PC-3 (cell line): ENCODE measurements around the gene CTSE. TPM values are rescaled to one million over a fixed set of nuclear protein-coding genes. Genes with fewer than 3 reads are reported as not detected.
"Not testable (repeated sequence)": the region's sequence is repeated elsewhere in the genome, so short reads cannot be mapped to it uniquely, and the experiment has no call there.

Experiments used
- ATAC-seq: fragments of 200-7000 bp; cut with Tn5 transposase; 2 replicates; pipeline ENCODE4 v1.9.1; 2020; ENCODE audit warnings: mild to moderate bottlenecking, moderate library complexity
- BruUV-seq: library from RNA; stranded (reverse); fragments of 400-500 nt; replicated peaks from 2 replicates; lab custom pipeline; 2021; lab: Mats Ljungman, UMichigan
- CTCF ChIA-PET: fragments of 300-600 bp; sonication (Branson Sonifier 250); formaldehyde crosslinking; loops from one replicate; lab custom pipeline; 2022; ENCODE audit warnings: antibody characterized with exemption; lab: Charles Lee
- POLR2A ChIA-PET: fragments of 300-600 bp; sonication (Branson Sonifier 250); formaldehyde crosslinking; loops from one replicate; lab custom pipeline; 2022; ENCODE audit warnings: antibody characterized with exemption; ENCODE audit not compliant: unreplicated experiment; lab: Charles Lee
- DNase-seq: peaks from one replicate; pipeline ENCODE4 v3.0.0-alpha.2; 2015
- H2AFZ ChIP-seq: fragments of 300-600 bp; sonication (generic); 2 replicates; pipeline ENCODE4 v1.6.0; 2016; ENCODE audit warnings: antibody characterized with exemption, low read length
- H3F3A ChIP-seq: fragments of 300-600 bp; sonication (generic); one replicate; pipeline ENCODE4 v1.6.0; 2017; ENCODE audit warnings: antibody characterized with exemption, low read length, control low read depth, mild to moderate bottlenecking; ENCODE audit not compliant: unreplicated experiment
- H3K27ac ChIP-seq: fragments of 300-600 bp; sonication (generic); 2 replicates; pipeline ENCODE4 v1.5.1; 2016; ENCODE audit warnings: mild to moderate bottlenecking, low read length
- H3K27me3 ChIP-seq: fragments of 300-600 bp; sonication (generic); 2 replicates; pipeline ENCODE4 v1.6.1; 2016; ENCODE audit warnings: low read length, mixed read lengths
- H3K36me3 ChIP-seq: fragments of 300-600 bp; sonication (generic); 2 replicates; pipeline ENCODE4 v1.6.1; 2016; ENCODE audit warnings: low read depth, mixed run types, low read length, mixed read lengths
- H3K4me1 ChIP-seq: fragments of 300-600 bp; sonication (generic); 2 replicates; pipeline ENCODE4 v1.5.1; 2016; ENCODE audit warnings: low read length; ENCODE audit not compliant: insufficient read depth
- H3K4me2 ChIP-seq: fragments of 300-600 bp; sonication (generic); 2 replicates; pipeline ENCODE4 v1.6.0; 2016; ENCODE audit warnings: low read length
- H3K4me3 ChIP-seq: fragments of 300-600 bp; sonication (generic); 2 replicates; pipeline ENCODE4 v1.5.1; 2016; ENCODE audit warnings: mild to moderate bottlenecking, low read length, mixed read lengths
- H3K79me2 ChIP-seq: fragments of 300-600 bp; sonication (generic); 2 replicates; pipeline ENCODE4 v1.6.1; 2017; ENCODE audit warnings: low read length, mixed read lengths
- H3K9ac ChIP-seq: fragments of 300-600 bp; sonication (generic); 2 replicates; pipeline ENCODE4 v1.6.0; 2016; ENCODE audit warnings: mild to moderate bottlenecking, low read length
- H3K9me2 ChIP-seq: fragments of 300-600 bp; sonication (generic); replicated peaks from 2 replicates; pipeline ENCODE4 v1.6.1; 2016; ENCODE audit warnings: mixed run types, low read length, mixed read lengths
- H3K9me3 ChIP-seq: fragments of 300-600 bp; sonication (generic); 2 replicates; pipeline ENCODE4 v1.6.1; 2016; ENCODE audit warnings: low read length, mixed read lengths
- H4K20me1 ChIP-seq: fragments of 300-600 bp; sonication (generic); 2 replicates; pipeline ENCODE4 v1.6.1; 2016; ENCODE audit warnings: low read length, mixed read lengths
- EZH2 ChIP-seq: fragments of 300-600 bp; sonication (generic); IDR thresholded peaks from one replicate; pipeline ENCODE4 v1.6.1; 2017; ENCODE audit warnings: antibody characterized with exemption, mild to moderate bottlenecking, low read length; ENCODE audit not compliant: unreplicated experiment
- EZH2phosphoT487 ChIP-seq: fragments of 300-600 bp; sonication (generic); IDR thresholded peaks from 2 replicates; pipeline ENCODE4 v1.6.1; 2018; ENCODE audit warnings: mild to moderate bottlenecking, antibody characterized with exemption, low read length, borderline replicate concordance
- intact Hi-C: fragments of 100-400 bp; cut with micrococcal nuclease; formaldehyde crosslinking; loops from 2 replicates; pipeline ENCODE4 v1.9.0; 2023
- total RNA-seq: library from RNA; depleted of rRNA; stranded (reverse); fragments of >200 nt; gene quantifications from 2 replicates; pipeline ENCODE4 v1.2.3, GENCODE V29; 2014
- TF ChIP-seq, protein P1 (sequence below): fragments of 300-600 bp; sonication (generic); conservative IDR thresholded peaks from 2 replicates; pipeline ENCODE4 v1.5.1; 2017; ENCODE audit warnings: antibody characterized with exemption, low read depth, mild to moderate bottlenecking, low read length

The CTSE gene
- total RNA-seq, 1 experiment from 2014 or later = 0.51 TPM

DNA sequence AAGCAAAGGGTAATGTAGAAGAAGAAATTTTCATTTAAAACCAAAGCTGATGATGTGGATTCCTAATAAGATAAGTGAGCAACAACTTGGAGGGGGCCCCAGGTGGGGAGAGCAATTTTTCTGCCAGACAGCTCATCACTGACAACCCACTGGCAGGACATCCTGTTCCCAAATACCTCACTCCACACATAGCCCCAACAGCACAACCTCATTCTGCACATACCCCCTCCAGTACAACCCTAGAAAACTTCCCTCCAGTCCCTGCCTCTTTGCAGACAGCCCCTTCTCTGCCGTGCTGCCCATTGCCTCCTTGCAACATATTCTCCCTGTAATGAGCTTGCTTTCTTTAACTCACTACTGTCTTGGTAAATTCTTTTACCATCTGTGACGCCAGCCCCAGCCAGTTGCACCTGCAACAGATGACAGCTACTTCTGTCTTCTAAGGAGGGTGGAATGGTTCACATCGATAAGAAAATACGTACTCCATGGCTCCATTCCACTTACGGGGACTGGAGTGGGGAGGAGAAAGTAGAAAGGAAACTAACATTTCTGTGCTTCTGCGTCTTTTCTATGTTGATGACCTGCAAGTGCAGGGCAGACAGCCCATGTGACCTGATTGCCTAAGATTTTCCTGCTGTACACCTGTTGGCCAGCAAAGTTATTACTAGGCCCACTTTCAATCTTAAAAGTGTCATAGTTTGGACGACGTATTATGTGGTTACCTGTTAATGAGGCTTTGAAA, 44.0 kb upstream of the CTSE start:
- TF ChIP-seq, protein P1, sequence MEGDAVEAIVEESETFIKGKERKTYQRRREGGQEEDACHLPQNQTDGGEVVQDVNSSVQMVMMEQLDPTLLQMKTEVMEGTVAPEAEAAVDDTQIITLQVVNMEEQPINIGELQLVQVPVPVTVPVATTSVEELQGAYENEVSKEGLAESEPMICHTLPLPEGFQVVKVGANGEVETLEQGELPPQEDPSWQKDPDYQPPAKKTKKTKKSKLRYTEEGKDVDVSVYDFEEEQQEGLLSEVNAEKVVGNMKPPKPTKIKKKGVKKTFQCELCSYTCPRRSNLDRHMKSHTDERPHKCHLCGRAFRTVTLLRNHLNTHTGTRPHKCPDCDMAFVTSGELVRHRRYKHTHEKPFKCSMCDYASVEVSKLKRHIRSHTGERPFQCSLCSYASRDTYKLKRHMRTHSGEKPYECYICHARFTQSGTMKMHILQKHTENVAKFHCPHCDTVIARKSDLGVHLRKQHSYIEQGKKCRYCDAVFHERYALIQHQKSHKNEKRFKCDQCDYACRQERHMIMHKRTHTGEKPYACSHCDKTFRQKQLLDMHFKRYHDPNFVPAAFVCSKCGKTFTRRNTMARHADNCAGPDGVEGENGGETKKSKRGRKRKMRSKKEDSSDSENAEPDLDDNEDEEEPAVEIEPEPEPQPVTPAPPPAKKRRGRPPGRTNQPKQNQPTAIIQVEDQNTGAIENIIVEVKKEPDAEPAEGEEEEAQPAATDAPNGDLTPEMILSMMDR = no peak
- no peak for TF ChIP-seq EZH2phosphoT487
- no peak for TF ChIP-seq EZH2
- Histone ChIP-seq H4K20me1 (no peaks in the 10 kb centered on the region), H3K4me1 (no peaks in the 10 kb centered on the region), H2AFZ (no peak overlapping the region), H3K4me2 (no peak overlapping the region), H3K4me3 (no peak overlapping the region), H3K27ac (no peak overlapping the region), H3K9me2 (no peaks in the 10 kb centered on the region), H3K9me3 (no peaks in the 10 kb centered on the region), H3K36me3 (no peaks in the 10 kb centered on the region), H3K9ac (no peak overlapping the region), H3K27me3 (peaks cover 47% of the 10 kb centered on the region), H3F3A (no peaks in the 10 kb centered on the region), H3K79me2 (no peaks in the 10 kb centered on the region)
- ATAC-seq (no peak), DNase-seq (no peak)
- ChIA-PET CTCF (no interaction called here), POLR2A (no interaction called here)
- intact Hi-C loops = no loop called here
- BruUV-seq = no TSS peak

DNA sequence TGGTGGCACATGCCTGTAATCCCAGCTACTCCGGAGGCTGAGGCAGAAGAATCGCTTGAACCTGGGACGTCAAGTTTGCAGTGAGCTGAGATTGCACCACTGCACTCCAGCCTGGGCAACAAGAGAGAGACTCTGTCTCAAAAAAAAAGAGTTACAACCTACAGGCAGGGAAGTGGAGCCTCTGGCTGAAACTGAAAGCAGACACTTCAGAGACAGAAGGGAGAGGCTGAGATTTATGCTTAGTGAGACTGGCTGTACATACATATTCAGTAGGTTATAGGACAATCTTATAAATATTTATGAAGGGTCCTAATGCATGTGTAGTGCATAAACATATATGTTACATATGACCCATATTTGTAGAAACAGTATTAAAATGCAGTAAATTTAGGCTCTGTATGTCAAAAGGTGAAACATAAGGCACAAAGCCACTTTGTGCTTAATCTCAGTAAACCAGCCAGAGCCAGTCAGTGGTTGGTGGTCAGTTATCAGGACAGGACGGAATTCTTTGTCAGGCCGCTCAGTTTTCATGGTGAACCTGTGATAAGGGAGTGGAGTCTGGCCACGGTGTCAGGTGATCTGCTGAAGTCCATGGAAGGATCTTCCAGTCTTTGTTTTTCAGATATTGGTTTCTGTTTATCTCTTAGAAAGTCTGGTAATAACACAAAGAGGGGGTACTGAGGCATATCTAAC, 42.9 kb upstream of the CTSE start:
- H2AFZ ChIP-seq = no peak overlapping the region
- POLR2A ChIA-PET = no interaction called here
- DNase-seq = no peak
- H3K4me3 ChIP-seq = no peak overlapping the region
- no peak overlapping the region for H3K9ac ChIP-seq
- BruUV-seq = no TSS peak
- H3K79me2 ChIP-seq = no peaks in the 10 kb centered on the region
- H4K20me1 ChIP-seq = no peaks in the 10 kb centered on the region
- no peaks in the 10 kb centered on the region for H3K9me3 ChIP-seq
- no peaks in the 10 kb centered on the region for H3F3A ChIP-seq
- CTCF ChIA-PET = no interaction called here
- intact Hi-C loops = no loop called here
- no peak overlapping the region for H3K4me2 ChIP-seq
- TF ChIP-seq, protein P1 = no peak
- no peak overlapping the region for H3K27ac ChIP-seq
- no peaks in the 10 kb centered on the region for H3K4me1 ChIP-seq
- no peaks in the 10 kb centered on the region for H3K36me3 ChIP-seq
- no peak for ATAC-seq
- no peaks in the 10 kb centered on the region for H3K9me2 ChIP-seq
- peaks cover 47% of the 10 kb centered on the region for H3K27me3 ChIP-seq

DNA sequence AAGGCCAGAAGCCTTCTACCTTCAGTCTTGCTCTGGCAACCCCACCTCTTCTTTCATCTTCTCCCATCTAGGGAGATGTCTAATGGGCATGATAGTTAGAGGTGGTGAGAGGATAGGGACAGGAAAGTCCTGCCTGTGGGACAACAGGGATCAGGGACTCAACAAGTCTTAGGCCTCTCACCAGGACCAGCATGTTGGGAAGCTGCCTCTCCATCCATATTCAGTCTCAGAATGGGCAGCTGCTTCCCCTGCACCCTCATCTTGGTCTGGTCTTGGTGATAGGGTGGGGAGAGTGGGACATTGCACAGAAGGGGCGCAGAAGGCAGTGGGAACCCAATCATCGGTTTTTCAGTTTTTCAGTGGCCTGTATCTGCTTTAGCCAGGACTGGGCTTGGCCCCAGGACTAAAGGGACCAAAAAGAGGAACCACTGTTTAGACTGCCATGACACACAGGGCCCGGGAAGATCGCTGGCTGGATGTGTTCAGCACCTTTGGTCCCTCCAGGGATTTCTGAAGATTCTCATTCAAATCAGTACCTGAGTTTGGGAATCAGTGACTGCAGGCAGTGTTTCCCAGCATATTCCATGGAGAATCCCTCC, 42.0 kb upstream of the CTSE start:
- Histone ChIP-seq H3K4me1 (no peaks in the 10 kb centered on the region), H4K20me1 (no peaks in the 10 kb centered on the region), H3F3A (no peaks in the 10 kb centered on the region), H3K4me2 (no peak overlapping the region), H3K36me3 (no peaks in the 10 kb centered on the region), H3K9ac (no peak overlapping the region), H2AFZ (no peak overlapping the region), H3K9me3 (no peaks in the 10 kb centered on the region), H3K9me2 (no peaks in the 10 kb centered on the region), H3K27me3 (peaks cover 42% of the 10 kb centered on the region), H3K79me2 (no peaks in the 10 kb centered on the region), H3K4me3 (no peak overlapping the region), H3K27ac (no peak overlapping the region)
- POLR2A ChIA-PET = no interaction called here
- BruUV-seq = no TSS peak
- intact Hi-C loops = no loop called here
- DNase-seq (no peak), ATAC-seq (no peak)
- CTCF ChIA-PET = no interaction called here
- no peak for TF ChIP-seq EZH2phosphoT487
- TF ChIP-seq EZH2 = no peak
- TF ChIP-seq, protein P1 = no peak

DNA sequence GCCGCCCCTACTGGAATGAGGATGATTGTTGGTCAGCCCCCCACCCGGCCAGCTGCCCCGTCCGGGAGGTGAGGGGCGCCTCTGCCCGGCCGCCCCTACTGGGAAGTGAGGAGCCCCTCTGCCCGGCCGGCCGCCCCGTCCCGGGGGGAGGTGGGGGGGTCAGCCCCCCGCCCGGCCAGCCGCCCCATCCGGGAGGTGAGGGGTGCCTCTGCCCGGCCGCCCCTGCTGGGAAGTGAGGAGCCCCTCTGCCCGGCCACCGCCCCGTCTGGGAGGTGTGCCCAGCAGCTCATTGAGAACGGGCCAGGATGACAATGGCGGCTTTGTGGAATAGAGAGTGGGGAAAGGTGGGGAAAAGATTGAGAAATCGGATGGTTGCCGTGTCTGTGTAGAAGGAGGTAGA, 40.8 kb upstream of the CTSE start:
- H3K36me3 ChIP-seq, H4K20me1 ChIP-seq, POLR2A ChIA-PET, H3K9ac ChIP-seq, H3K4me2 ChIP-seq, BruUV-seq, H3F3A ChIP-seq, H2AFZ ChIP-seq, intact Hi-C loops, H3K27ac ChIP-seq, H3K9me2 ChIP-seq, H3K4me1 ChIP-seq, ATAC-seq, CTCF ChIA-PET, H3K4me3 ChIP-seq, H3K9me3 ChIP-seq, DNase-seq, H3K79me2 ChIP-seq: not testable (repeated sequence)
- peaks cover 31% of the 10 kb centered on the region for H3K27me3 ChIP-seq
